Limb (tissue), 2 donors: Measurements from ENCODE around the gene GCNA.
"Not testable (repeated sequence)": the region's sequence is repeated elsewhere in the genome, so short reads cannot be mapped to it uniquely, and the experiment has no call there.

Experiments used
- DNase-seq, 2 donors: peaks; one replicate each; pipeline ENCODE4 v3.0.0-alpha.2; 2016; ENCODE audit errors: extremely low spot score in 2 of 2

The GCNA gene

DNA sequence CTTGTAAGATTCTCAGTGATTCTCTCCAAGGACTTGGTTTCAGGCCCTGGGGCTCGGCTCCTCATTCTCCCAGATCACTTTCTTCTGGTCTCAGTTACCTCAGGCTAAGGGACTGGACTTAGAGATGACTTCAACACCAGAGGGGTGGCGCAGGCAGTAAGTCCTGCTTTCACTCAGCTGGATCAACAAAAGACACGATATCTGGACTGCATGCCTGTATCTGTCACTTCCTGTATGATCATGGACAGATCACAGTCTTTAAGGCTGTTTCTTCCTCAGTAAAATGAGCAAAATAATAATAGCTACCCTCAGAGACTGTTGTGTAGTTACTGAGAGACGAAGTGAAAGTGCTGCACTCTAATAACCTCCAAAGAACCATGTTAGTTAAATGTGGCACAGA lies 59.6 kb downstream of the GCNA start:
- no peak for DNase-seq

DNA sequence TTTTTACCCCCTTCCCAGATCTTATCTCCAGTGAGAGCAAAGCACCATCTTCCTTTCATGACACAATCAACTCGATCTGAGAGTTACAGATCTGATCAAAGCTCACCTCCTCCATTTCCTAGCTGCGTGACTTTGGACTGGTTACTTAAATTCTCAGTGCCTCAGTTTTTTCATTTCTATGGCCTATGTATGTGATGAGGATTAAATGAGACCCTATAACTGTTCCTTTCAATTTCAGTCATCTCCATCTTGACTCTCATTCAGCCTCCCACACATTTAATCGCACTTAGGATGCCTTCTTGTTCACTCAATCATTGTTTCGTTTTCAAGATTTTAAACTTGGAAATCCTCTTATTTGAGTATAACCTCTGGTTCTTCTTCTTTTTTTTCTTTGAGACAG lies 60.2 kb downstream of the GCNA start:
- DNase-seq = no peak

DNA sequence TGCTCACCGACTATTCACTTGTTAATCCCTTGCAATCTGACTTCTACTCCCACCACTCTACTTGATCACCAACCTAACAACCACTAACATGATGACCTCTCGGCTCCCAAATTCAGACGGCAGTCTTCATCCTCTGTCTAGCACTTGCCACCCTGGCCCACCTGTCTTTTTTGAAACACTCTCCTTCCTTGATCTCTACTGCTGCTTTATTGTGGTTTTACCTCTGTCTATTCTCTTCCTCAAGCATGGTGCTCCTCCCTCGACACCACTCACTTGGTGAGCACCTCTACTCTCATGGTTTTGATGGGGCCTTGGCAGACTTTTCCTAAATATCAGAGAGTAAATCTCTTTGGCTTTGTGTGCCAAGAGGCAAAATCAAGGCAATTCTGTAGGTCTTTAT lies 61.8 kb downstream of the GCNA start:
- DNase-seq = no peak

DNA sequence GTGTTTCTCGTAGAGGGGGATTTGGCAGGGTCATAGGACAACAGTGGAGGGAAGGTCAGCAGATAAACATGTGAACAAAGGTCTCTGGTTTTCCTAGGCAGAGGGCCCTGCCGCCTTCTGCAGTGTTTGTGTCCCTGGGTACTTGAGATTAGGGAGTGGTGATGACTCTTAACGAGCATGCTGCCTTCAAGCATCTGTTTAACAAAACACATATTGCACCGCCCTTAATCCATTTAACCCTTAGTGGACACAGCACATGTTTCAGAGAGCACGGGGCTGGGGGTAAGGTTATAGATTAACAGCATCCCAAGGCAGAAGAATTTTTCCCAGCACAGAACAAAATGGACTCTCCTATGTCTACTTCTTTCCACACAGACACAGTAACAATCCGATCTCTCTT lies 66.2 kb downstream of the GCNA start:
- not testable (repeated sequence) for DNase-seq

DNA sequence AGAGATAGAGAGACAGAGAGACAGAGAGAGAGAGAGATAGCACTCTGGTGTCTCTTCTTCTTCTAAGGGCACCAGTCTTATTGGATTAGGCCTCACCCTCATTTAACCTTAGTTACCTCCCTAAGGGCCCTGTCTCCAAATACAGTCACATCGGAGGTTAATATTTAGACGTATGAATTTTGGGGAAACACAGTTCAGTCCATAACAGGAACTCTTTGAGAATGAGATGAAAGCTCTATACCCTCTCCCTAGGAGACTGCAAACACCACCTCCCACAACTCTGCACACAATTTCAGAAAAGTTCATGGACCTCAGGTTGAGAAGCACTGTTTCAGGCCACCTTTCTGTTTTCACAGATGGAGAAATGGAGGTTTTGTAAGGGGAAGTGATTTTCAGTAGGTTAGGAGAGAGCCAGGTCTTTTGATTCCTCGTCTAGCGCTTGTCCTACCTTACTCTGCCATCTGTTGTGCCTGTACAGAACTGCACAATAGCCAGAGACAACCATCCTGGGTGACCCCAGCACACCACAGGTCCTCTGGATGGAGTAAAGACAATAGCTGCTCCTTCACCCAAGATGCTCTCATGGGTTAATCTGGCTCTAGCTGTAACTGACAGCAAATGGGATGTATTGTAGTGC lies 72.2 kb downstream of the GCNA start:
- DNase-seq = no peak

DNA sequence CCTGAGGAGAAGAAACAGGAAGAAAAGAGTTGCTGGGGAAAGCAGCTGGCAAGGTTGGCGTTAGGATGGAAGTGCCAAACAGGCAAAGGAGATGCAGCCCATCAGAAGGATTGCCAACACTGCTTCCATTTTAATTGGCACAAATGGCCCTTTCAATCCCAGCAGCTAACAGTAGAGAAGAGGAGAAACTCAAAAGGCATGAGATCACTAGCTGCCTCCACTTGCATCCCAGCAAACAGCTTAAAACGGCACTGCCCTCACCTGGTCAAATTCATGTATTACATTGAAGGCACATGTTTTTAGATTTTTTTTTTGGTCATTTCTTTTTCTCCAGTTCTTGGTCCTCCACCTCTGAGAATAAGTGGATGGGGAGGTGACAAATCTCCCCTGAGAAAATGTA lies 74.2 kb downstream of the GCNA start:
- peak; percentile 26 to 47 for DNase-seq

DNA sequence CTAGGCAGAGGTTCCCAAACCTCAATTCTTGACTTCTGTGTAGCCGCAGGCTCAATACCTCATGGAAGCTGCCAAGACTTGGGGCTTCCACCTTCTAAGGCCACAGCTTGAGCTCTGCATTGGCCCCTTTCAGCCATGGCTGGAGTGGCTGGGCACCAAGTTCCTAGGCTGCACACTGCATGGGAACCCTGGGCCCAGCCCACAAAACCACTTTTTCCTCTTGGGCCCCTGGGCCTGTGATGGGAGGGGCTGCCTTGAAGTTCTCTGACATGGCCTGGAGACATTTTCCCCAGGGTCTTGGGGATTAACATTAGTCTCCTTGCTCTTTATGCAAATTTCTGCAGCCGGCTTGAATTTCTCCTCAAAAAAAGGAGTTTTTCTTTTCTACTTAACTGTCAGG lies 75.1 kb downstream of the GCNA start:
- DNase-seq = no peak

DNA sequence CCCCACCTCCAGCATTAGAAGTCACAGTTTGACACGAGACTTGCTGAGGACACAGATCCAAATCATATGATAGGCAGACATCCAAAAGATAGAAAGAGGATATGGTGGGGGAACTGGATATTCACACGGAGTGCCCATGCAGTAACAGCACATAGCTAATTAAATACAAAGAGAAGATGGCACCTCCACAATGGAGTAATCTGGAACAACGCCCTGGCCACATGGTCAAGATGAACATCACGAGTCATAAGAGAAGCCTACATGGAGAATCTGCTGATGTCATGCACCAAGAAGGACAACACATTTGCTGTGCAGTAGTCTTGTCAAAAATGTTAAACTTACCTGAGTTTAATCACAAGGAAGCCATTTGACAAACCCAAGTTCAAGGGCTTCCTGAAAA lies 79.0 kb downstream of the GCNA start:
- DNase-seq = no peak

DNA sequence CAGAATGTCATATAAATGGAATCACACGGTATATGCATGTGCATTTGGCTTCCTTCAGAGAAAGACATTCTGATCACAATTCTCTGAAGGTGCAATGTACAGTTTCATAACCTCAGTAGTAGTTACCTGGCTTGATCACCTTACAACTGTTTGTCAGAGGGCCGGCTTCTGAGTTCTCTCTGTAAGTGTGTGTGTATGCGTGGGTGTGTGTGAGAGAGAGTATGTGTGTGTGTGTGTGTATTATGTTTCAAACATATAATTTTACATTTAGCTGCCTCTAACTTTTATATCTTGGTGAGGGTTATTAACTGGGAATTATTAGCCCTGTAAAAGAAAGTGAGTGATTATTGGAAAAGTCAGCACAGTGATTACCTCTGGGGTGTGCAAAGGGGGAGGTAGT lies 81.1 kb downstream of the GCNA start:
- DNase-seq = no peak

DNA sequence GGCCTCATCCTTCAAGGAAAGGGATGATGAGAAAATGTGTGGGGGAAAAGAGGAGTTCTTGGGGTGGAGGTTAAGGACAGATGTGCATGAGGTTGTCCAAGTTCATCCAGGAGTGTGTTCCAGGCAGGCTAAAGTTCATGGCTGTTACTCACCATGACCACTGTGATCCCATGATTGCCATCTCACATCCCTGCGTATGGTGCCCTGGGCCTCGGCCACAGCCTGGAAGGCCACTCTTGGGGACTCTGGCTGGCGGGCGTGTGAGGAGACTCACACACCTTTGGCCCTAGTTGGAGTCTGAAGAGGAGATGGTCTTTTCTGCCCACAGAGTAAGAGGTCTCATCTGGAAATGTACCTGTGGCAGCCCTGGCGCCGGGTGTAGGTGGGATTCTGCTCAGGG lies 81.7 kb downstream of the GCNA start:
- DNase-seq = no peak

DNA sequence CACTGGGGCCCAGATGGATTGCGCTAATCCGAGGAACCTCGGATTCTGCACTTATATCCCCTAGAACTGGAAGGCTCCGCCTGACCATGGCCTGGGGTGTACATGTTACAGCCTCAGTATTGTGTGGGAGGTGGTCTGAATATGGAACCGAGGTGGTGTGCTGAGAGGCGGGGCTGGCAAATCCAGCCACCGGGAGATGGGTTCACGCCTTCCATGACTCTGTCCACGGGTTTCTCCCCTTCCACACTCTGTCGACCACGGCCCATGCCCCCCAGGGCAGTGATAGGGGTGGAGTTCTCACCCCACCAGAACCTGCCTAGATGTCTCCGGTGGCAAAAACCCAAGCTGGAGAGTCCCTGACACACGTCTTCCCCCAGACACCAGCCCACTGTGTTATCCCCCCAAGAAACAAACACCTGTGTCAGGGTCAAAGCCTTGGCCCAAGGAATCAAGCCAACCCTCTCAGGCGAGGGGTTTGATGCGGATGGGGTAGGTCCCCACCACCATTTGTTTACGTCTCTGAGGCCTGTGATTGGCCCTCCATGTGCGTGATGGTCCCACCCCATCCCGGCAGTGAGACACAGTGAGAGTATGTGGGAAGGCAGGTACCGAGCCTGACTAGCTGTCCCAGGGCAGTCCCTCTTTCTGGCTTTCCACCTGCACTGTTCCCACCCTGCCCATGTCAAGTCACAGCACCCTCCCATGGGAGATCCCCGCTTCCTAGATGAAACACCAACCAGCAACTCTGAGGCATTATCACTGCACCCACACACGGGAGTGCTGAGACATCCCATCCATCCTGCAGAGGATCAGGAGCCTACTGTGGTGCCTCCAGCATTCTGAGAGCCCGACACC lies 82.6 kb downstream of the GCNA start:
- no peak for DNase-seq

DNA sequence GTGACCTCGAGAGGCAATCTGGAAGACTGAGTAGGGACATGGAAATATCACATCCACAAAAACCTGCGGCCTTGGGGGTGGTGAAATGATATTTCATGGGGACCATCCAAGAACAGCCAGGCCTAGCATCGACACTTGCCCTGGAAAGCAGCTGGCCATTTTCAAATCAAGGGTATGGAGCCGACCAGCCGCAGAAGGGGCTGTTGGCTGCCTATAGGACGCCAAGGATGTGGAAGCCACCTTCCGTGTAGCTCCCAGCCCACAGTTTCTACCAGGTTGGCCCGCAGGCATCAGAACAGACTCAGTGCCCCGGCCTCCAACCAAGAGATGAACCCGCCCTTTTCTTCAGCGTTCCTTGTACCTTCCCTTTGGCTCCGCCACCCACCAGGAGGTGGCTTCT lies 83.7 kb downstream of the GCNA start:
- DNase-seq = no peak

DNA sequence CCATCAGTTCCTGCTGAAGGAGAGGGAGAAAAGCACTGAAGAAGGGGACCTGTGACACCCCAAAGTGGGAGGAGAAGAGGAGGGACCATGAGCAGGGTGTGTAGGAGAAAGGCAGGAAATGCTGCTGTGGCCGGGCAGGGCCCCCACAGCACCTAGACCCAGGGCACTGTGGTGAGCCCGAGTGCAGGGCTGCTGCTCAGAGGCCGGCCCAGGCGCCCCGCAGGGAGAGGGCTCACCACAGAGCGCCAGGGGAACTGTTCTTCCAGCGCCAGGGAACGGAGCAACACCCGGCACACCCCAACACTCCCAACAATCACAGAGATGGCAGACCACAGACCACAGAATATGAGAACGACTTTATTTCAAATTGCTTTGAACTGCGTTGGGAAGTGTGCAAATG lies 84.4 kb downstream of the GCNA start:
- DNase-seq = not testable (repeated sequence)
